EL (cell line): ENCODE data around the gene PHC1.

Experiments
- DNase-seq: peaks from one replicate; pipeline ENCODE4 v3.0.0-alpha.2; 2016

PHC1 gene

GRCh38 chr12:8950702-8951478 is 36.6 kb downstream of the PHC1 start:
- DNase-seq = no peak

GRCh38 chr12:8951744-8952143 is 37.4 kb downstream of the PHC1 start:
- no peak for DNase-seq

DNA sequence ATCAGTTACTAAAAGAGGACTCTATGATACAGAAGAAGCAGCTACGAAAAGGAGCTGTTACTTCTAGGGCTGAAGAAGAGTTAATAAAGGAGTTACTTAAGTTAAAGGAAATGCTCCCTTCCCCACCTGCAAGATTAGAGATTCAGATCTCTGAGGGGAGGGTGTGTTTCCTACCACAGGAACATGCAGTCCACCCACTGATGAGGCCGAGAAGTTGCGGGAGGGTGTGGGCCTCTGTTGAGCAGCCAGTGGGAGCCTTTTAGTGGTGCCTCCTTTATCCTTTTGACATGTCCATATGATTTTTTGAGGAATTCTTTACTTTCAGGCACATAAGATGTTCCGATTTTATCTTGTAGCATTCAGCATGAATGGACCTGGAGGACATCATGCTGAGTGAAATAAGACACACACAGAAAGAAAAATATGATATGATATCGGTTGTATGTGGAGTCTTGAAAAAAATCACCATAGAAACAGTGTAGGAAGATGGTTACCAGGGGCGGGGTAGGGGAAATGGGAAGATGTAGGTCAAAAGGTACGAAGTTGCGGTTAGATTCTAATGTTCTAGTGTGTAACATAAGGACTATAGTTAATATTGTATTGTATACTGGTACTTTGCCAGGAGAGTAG is 39.6 kb downstream of the PHC1 start:
- DNase-seq = no peak

GRCh38 chr12:8956073-8956472 is 41.8 kb downstream of the PHC1 start:
- no peak for DNase-seq

- no peak for DNase-seq
Observed at GRCh38 chr12:8956772-8957171, 42.5 kb downstream of the PHC1 start.

- DNase-seq = no peak
Observed at GRCh38 chr12:8957561-8957960, 43.3 kb downstream of the PHC1 start.

DNA sequence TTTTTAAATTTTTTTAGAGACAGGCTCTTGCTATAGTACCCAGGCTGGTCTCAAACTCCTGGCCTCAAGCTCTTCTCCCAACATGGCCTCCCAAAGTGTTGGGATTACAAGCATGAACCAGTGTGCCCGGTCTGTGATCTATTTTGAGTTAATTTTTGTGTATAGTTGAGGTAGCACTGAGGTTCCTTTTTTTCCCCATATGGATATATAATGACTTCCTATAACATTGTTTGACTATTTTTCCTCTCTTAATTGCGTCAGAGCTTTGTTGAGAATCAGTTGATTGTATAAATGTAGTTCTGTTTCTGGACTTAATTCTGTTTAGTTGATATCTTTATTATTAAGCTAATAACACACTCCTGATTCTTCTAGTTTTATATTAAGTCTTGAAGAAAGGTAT is 43.8 kb downstream of the PHC1 start:
- no peak for DNase-seq

DNA sequence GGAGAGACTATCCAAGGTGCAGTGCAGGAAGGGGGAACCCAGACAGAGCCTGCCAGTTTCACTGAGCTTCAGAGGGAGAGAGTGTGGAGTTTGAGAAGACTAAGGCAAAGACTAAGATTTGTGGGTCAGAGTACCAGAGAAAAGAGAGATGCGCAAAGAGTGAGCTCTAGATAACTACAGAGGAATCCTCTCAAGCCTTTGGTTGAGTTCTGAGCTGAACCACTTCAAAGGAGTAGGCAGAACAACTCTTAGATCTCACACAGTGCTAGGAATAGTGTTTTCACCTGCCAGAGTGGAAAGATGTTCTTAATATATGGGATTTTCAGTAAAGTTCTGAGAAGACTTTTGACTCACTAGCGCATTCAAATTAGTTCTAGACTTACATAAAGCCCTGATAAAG is 45.9 kb downstream of the PHC1 start:
- DNase-seq = no peak

DNA sequence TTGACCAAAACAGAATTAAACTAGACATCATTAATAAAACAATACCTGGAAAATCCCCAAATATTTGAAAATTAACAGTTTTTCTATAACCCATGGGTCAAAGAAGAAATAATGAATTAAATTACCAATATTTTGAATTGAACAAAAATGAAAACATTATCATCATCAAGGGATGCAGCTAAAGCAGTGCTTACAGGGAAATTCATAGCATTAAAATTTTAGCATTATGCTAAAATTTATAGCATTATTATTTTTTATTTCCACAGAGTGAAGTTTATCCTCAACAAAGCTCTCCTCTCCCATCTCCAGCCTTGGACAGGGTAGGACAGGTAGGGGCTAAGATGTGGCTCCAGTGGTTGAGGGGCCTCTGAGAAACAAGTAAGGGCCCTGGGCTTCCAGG is 54.5 kb downstream of the PHC1 start:
- no peak for DNase-seq

DNA sequence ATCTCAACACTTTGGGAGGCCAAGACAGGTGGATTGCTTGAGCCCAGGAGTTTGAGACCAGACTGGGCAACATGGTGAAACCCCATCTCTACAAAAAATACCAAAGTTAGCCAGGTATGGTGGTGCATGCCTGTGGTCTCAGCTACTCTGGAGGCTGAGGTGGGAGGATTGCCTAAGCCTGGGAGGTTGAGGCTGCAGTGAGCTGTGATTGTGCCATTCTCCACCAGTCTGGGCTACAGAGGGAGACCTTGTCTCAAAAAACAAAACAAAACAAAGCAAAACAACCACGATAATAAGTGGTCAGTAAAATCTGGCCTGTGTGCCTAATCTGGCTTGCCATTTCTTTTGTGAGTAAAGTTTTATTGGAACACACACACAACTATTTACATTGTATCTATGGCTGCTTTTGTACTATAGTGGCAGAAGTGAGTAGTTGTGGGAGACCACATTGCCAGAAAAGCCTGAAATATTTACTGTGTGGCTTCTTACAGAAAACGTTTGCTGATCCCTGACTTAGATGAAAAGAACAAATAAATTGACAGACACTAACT is 55.6 kb downstream of the PHC1 start:
- DNase-seq = no peak

DNA sequence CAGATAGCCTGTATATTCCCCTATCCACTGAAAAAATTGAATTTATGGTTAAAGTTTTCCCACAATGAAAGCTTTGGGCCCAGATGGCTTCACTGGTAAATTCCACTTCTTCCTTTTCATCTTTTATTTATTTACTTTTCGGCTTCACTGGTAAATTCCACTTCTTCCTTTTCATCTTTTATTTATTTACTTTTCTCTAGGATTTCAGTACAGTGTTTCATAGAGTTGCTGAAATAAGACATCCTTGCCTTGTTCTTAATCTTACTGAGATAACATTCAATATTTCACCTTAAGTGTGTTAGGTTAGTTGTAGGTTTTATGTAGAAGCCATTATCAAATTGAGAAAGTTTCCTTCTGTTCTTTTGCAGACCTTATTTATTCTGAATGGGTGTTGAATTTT is 56.1 kb downstream of the PHC1 start:
- DNase-seq = no peak

DNA sequence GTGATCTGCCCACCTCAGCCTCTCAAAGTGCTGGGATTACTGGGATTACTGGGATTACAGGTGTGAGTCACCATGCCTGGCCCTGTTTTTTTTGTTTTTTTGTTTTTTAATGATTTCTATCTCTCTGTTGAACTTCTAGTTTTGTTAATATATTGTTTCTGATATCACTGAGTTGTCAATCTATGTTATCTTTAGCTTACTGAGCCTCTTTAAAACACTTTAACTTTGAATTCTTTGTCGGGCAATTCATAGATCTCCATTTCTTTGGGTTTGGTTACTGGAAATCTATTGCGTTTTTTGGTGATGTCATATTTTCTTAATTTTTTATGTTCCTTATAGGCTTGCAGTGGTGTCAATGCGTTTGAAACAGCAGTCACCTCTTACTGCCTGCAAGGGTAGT is 65.8 kb downstream of the PHC1 start:
- DNase-seq = no peak

GRCh38 chr12:8985213-8985754 is 71.0 kb downstream of the PHC1 start:
- DNase-seq = no peak

DNA sequence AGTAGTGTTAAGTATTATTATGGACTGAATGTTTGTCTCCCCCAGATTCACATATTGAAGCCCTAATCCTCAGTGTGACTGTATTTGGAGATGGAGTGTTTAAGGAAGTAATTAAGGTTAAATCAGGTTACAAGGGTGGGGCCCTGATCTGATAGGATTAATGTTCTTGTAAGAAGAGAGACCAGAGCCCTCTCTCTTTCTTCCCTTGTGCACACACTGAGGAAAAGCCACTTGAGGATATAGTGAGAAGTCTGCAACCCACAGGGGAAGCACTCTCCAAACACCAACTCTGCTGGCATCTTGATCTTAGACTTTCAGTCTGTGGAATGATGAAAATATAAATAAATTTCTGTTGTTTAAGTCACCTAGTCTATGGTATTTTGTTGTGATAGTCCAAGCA is 72.9 kb downstream of the PHC1 start:
- no peak for DNase-seq

DNA sequence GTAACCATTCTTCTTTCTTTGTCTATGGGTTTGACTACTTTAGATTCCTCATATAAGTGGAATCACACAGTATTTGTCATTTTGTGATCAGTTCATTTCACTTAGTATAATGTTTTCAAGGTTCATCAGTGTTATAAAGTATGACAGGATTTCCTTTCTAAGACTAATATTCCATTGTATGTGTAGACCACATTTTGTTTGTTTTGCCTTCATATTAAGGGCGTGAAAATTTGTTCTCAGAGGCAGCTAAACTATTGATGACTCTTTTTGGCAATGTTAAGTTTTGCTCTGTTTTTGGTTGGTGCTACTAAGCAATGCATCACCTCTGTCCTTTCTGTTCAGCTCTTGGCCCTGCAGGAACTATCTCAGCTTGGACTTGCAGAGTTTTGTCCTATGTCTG is 73.4 kb downstream of the PHC1 start:
- no peak for DNase-seq

DNA sequence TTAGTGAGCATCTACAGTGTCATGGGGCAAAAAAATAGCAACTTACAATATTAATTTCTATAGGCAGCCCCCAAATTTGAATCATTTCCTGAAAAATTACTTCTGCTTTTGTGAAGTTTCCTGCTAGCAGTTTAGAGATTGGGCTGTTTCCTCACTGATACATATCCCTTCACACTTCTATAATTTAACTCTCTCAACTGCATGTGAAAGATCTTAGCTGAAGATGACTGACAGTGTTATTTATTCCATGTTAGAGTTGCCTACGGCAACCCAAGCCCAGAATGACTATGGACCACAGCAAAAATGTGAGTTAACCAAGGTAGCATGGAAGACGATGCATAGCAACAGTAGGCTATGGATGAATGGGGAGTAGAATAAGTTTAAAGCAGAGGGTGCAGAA is 75.1 kb downstream of the PHC1 start, which contains the start of gene KLRG1:
KLRG1 (plus strand) TSS at position 134 of the 400 bp plus-strand sequence; CDS start at position 224, 90 bp downstream.
- no peak for DNase-seq
